ENCODE measurements around the gene TMEM138. TPM values are rescaled to one million over a fixed set of nuclear protein-coding genes. Genes with fewer than 3 reads are reported as not detected.

Gene TMEM138
- total RNA-seq, 1 experiment from 2014 or later: 46.3 TPM

GRCh38 chr11:61359516-61359915, 2.7 kb upstream of the TMEM138 start:
- H3K27ac Mint-ChIP-seq (ENCODE audit: unreplicated experiment): no peak overlapping the region
- peaks cover 27% of the 10 kb centered on the region for H3K36me3 Mint-ChIP-seq (ENCODE audit: insufficient read depth, unreplicated experiment)
- Histone ChIP-seq H3K27me3 (replicated peaks; ENCODE audit: control insufficient read depth, insufficient read depth, low read length) (no peaks in the 10 kb centered on the region), H3K4me3 (ENCODE audit: low read depth, low read length) (no peak overlapping the region), H3K9me3 (no peaks in the 10 kb centered on the region), H3K36me3 (ENCODE audit: control insufficient read depth, insufficient read depth, low read length) (no peaks in the 10 kb centered on the region), H3K4me1 (0 out of 2 replicates have a peak, but pooled peaks cover 3% of the 10 kb centered on the region)
- H3K4me3 Mint-ChIP-seq (ENCODE audit: unreplicated experiment): peak overlapping the region; percentile 48
- intact Hi-C loops (cut with micrococcal nuclease; ENCODE audit: unreplicated experiment): no loop called here
- no peak for DNase-seq
- H3K9me3 Mint-ChIP-seq (ENCODE audit: unreplicated experiment): no peaks in the 10 kb centered on the region
- ChIA-PET CTCF (interaction anchor here (0.8 to 1.0 kb wide), 2 partner anchors 23 to 26 kb away, joined by 3 read pairs; no protein-coding TSS in a partner anchor), POLR2A (no interaction called here)
- H3K27me3 Mint-ChIP-seq (ENCODE audit: insufficient read depth, unreplicated experiment): no peaks in the 10 kb centered on the region
- BruUV-seq (replicated peaks): no TSS peak
- no peaks in the 10 kb centered on the region for H3K4me1 Mint-ChIP-seq (ENCODE audit: low read depth, unreplicated experiment)
- no peak for TF ChIP-seq CTCF (IDR thresholded peaks at IDR 0.05; ENCODE audit: insufficient read depth in 1 of 2, low read depth in 1 of 2, low read length in 1 of 2, severe bottlenecking in 1 of 2, unreplicated experiment in 1 of 2)

- Mint-ChIP-seq H3K9me3 (ENCODE audit: unreplicated experiment) (no peaks in the 10 kb centered on the region), H3K27me3 (ENCODE audit: insufficient read depth, unreplicated experiment) (no peaks in the 10 kb centered on the region), H3K36me3 (ENCODE audit: insufficient read depth, unreplicated experiment) (peaks cover 45% of the 10 kb centered on the region), H3K27ac (ENCODE audit: unreplicated experiment) (peak overlapping the region; percentile 93), H3K4me1 (ENCODE audit: low read depth, unreplicated experiment) (no peaks in the 10 kb centered on the region), H3K4me3 (ENCODE audit: unreplicated experiment) (peak overlapping the region; percentile 87)
- Histone ChIP-seq H3K27me3 (replicated peaks; ENCODE audit: control insufficient read depth, insufficient read depth, low read length) (no peaks in the 10 kb centered on the region), H3K4me1 (0 out of 2 replicates have a peak, but pooled peaks cover 3% of the 10 kb centered on the region), H3K36me3 (ENCODE audit: control insufficient read depth, insufficient read depth, low read length) (peaks cover 3% of the 10 kb centered on the region; the same call in 1 of the 2 replicates), H3K9me3 (no peaks in the 10 kb centered on the region), H3K4me3 (ENCODE audit: low read depth, low read length) (peak overlapping the region; percentile 72)
- POLR2A ChIA-PET: interaction anchor here (0.6 to 2.7 kb wide), 15 partner anchors 8 to 109 kb away, joined by 3 to 22 read pairs (median 7); partner anchors contain the start of genes CPSF7, DDB1, SDHAF2 and TKFC
- BruUV-seq (replicated peaks): TSS peak; percentile 56
- DNase-seq: no peak
- CTCF ChIA-PET: interaction anchor here (0.5 to 5.2 kb wide), 7 partner anchors 20 to 68 kb away, joined by 3 to 41 read pairs (median 6); partner anchors contain the start of genes CPSF7, SDHAF2 and TMEM216
- intact Hi-C loops (cut with micrococcal nuclease; ENCODE audit: unreplicated experiment): no loop called here
- TF ChIP-seq CTCF (IDR thresholded peaks at IDR 0.05; ENCODE audit: insufficient read depth in 1 of 2, low read depth in 1 of 2, low read length in 1 of 2, severe bottlenecking in 1 of 2, unreplicated experiment in 1 of 2): no peak
These were observed 885 bp upstream of the TMEM138 start for GRCh38 chr11:61361237-61361740.

- no peaks in the 10 kb centered on the region for H3K9me3 ChIP-seq
- peak in 1 of 2 experiments; percentile 39 for DNase-seq
- H3K27me3 ChIP-seq (replicated peaks; ENCODE audit: control insufficient read depth, insufficient read depth, low read length): no peaks in the 10 kb centered on the region
- Mint-ChIP-seq H3K36me3 (ENCODE audit: insufficient read depth, unreplicated experiment) (peaks cover 57% of the 10 kb centered on the region), H3K27ac (ENCODE audit: unreplicated experiment) (peak overlapping the region; percentile 93), H3K27me3 (ENCODE audit: insufficient read depth, unreplicated experiment) (no peaks in the 10 kb centered on the region), H3K4me1 (ENCODE audit: low read depth, unreplicated experiment) (no peaks in the 10 kb centered on the region), H3K4me3 (ENCODE audit: unreplicated experiment) (peak overlapping the region; percentile 87), H3K9me3 (ENCODE audit: unreplicated experiment) (no peaks in the 10 kb centered on the region)
- H3K4me1 ChIP-seq: 0 out of 2 replicates have a peak, but pooled peaks cover 3% of the 10 kb centered on the region
- peak overlapping the region; percentile 72 for H3K4me3 ChIP-seq (ENCODE audit: low read depth, low read length)
- TF ChIP-seq CTCF (IDR thresholded peaks at IDR 0.05; ENCODE audit: insufficient read depth in 1 of 2, low read depth in 1 of 2, low read length in 1 of 2, severe bottlenecking in 1 of 2, unreplicated experiment in 1 of 2): no peak
- ChIA-PET CTCF (interaction anchor here (0.6 to 5.2 kb wide), 6 partner anchors 23 to 67 kb away, joined by 3 to 41 read pairs (median 6); partner anchors contain the start of genes CPSF7, SDHAF2 and TMEM216), POLR2A (interaction anchor here (0.5 to 2.7 kb wide), 15 partner anchors 16 to 1797 kb away, joined by 3 to 22 read pairs (median 7); partner anchors contain the start of genes CPSF7, DDB1, SDHAF2 and TKFC)
- intact Hi-C loops (cut with micrococcal nuclease; ENCODE audit: unreplicated experiment): loop anchor here (1.0 kb wide), 3 partner anchors 23 to 30 kb away; partner anchors contain the start of genes DDB1, TKFC and TMEM216
- peaks cover 3% of the 10 kb centered on the region; the same call in 1 of the 2 replicates for H3K36me3 ChIP-seq (ENCODE audit: control insufficient read depth, insufficient read depth, low read length)
- TSS peak; percentile 81 for BruUV-seq (replicated peaks)
These were observed 335 bp downstream of the TMEM138 start for GRCh38 chr11:61362542-61362875.
